Lower lobe of right lung (tissue), 2 donors: ENCODE data around the gene PLXNA3. TPM values are rescaled to one million over a fixed set of nuclear protein-coding genes. Genes with fewer than 3 reads are reported as not detected.
A peak's percentile ranks its signal among the peaks of the same experiment; 100 is the strongest.

Experiments used
- ATAC-seq, 2 donors: fragments of 200-7000 bp; cut with Tn5 transposase; one replicate each; pipeline ENCODE4 v1.9.1; 2020 to 2022; ENCODE audit warnings: mild to moderate bottlenecking in 2 of 2, moderate library complexity in 2 of 2
- DNase-seq: peaks from one replicate; pipeline ENCODE4 v3.0.0-alpha.2; 2020
- H3K27ac ChIP-seq: fragments of 200-600 bp; one replicate; pipeline ENCODE4 v1.8.0; 2022
- H3K27me3 ChIP-seq: fragments of 200-600 bp; one replicate; pipeline ENCODE4 v1.8.0; 2022; ENCODE audit warnings: low read depth
- H3K36me3 ChIP-seq: fragments of 200-600 bp; one replicate; pipeline ENCODE4 v1.8.0; 2022; ENCODE audit warnings: mild to moderate bottlenecking
- H3K4me1 ChIP-seq: fragments of 200-600 bp; one replicate; pipeline ENCODE4 v1.8.0; 2022
- H3K4me3 ChIP-seq: fragments of 200-600 bp; one replicate; pipeline ENCODE4 v1.8.0; 2022; ENCODE audit warnings: mild to moderate bottlenecking
- H3K9me3 ChIP-seq: fragments of 200-600 bp; one replicate; pipeline ENCODE4 v1.8.0; 2022
- intact Hi-C: fragments of 100-400 bp; cut with DNase I; formaldehyde crosslinking; loops from one replicate; pipeline ENCODE4 v1.11.0; 2022
- microRNA-seq: library from miRNA; unstranded; fragments of <30 nt; microRNA quantifications from one replicate; pipeline ENCODE4 v1.2.0, GENCODE V29; 2020; ENCODE audit warnings: borderline number of aligned reads
- total RNA-seq: library from RNA; stranded (reverse); fragmentation: NEBNext Ultra II Directional; extraction: Animal tissue kit (Norgen Biotek cat#: 25700); gene quantifications from one replicate; pipeline ENCODE4 v1.2.1, GENCODE V29; 2021
- TF ChIP-seq, protein P1 (sequence below): fragments of 200-600 bp; IDR thresholded peaks from one replicate; pipeline ENCODE4 v1.8.0; 2022; ENCODE audit warnings: antibody characterized with exemption, mild to moderate bottlenecking
- donor health status: DM: no; HTN: yes; CAD: no; lungs with severe emphysema.

Gene PLXNA3
- total RNA-seq, 1 donor from 2014 or later: 49.0 TPM

DNA sequence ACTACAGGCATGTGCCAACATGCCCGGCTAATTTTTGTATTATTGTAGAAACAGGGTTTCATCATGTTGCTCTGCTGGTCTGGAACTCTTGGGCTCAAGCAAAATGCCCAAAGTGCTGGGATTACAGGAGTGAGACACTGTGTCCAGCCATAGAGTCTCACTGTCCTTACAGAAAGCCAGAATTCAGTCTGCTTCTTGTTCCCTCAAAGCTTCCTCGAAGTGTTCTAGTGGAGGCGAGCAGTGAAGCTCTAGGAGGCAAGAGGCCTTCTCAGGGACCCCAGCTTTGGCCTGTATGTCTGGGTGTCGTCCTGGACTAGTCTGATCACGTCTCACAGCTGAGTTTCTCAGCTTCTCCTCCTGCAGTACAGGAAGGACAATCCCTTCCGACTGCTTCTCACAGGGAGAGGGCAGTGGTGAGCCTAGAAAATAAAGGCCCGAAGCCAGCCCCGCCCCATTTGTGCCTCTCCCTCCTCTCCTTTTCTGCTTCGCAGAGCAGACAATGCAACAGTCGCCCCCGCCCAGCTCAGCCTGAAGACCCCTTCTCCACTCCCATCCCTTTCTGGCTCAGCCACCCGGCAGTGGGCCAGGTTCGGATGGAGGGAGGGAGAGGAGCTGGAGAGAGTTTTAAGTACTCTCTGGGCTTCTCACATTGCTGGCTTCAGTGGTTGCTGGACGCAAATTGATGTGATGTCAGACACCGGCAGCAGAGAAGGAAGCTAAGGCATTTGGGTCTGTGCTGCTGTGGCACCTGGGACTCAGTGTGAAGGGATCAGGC lies 69.0 kb downstream of the PLXNA3 start:
- H3K27ac ChIP-seq: peak overlapping the region; percentile 60
- H3K36me3 ChIP-seq: no peaks in the 10 kb centered on the region
- TF ChIP-seq, protein P1, sequence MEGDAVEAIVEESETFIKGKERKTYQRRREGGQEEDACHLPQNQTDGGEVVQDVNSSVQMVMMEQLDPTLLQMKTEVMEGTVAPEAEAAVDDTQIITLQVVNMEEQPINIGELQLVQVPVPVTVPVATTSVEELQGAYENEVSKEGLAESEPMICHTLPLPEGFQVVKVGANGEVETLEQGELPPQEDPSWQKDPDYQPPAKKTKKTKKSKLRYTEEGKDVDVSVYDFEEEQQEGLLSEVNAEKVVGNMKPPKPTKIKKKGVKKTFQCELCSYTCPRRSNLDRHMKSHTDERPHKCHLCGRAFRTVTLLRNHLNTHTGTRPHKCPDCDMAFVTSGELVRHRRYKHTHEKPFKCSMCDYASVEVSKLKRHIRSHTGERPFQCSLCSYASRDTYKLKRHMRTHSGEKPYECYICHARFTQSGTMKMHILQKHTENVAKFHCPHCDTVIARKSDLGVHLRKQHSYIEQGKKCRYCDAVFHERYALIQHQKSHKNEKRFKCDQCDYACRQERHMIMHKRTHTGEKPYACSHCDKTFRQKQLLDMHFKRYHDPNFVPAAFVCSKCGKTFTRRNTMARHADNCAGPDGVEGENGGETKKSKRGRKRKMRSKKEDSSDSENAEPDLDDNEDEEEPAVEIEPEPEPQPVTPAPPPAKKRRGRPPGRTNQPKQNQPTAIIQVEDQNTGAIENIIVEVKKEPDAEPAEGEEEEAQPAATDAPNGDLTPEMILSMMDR: peak; percentile 54
- H3K4me1 ChIP-seq: peaks cover 9% of the 10 kb centered on the region
- no peaks in the 10 kb centered on the region for H3K27me3 ChIP-seq
- H3K4me3 ChIP-seq: peak overlapping the region; percentile 41
- DNase-seq (peak; percentile 82), ATAC-seq (peak; percentile 86 to 89)
- intact Hi-C loops: no loop called here
- no peaks in the 10 kb centered on the region for H3K9me3 ChIP-seq

Small RNA genes lying within 50 kb of the gene (microRNA-seq; reads per million reads assigned to microRNA genes)
- not detected for gene MIR6858

Other genes with a start within 250 kb of the PLXNA3 start
- gene OPN1MW2, start 238.5 kb upstream of the PLXNA3 start, total RNA-seq: not detected
- gene OPN1MW3, start 200.7 kb upstream of the PLXNA3 start, total RNA-seq: not detected
- not detected for gene TEX28, start 163.2 kb upstream of the PLXNA3 start, total RNA-seq
- not detected for gene TKTL1, start 162.5 kb upstream of the PLXNA3 start, total RNA-seq
- gene FLNA, start 83.6 kb upstream of the PLXNA3 start, total RNA-seq: 1,080 TPM
- gene EMD, start 79.0 kb upstream of the PLXNA3 start, total RNA-seq: 50.9 TPM
- 2,678 TPM for gene RPL10, start 59.9 kb upstream of the PLXNA3 start, total RNA-seq
- gene DNASE1L1, start 49.0 kb upstream of the PLXNA3 start, total RNA-seq: 36.1 TPM
- gene TAFAZZIN, start 46.7 kb upstream of the PLXNA3 start, total RNA-seq: 47.8 TPM
- 235 TPM for gene ATP6AP1, start 29.6 kb upstream of the PLXNA3 start, total RNA-seq
- gene GDI1, start 21.1 kb upstream of the PLXNA3 start, total RNA-seq: 111 TPM
- gene FAM50A, start 14.1 kb upstream of the PLXNA3 start, total RNA-seq: 77.5 TPM
- 20.4 TPM for gene LAGE3, start 21.0 kb downstream of the PLXNA3 start, total RNA-seq
- gene UBL4A, start 28.3 kb downstream of the PLXNA3 start, total RNA-seq: 34.0 TPM
- 20.2 TPM for gene SLC10A3, start 32.3 kb downstream of the PLXNA3 start, total RNA-seq
- gene FAM3A, start 58.0 kb downstream of the PLXNA3 start, total RNA-seq: 39.7 TPM
- gene G6PD, start 88.6 kb downstream of the PLXNA3 start, total RNA-seq: 80.2 TPM
- gene IKBKG, start 89.3 kb downstream of the PLXNA3 start, total RNA-seq: 31.4 TPM
- gene CTAG1A, start 126.9 kb downstream of the PLXNA3 start, total RNA-seq: not detected
- gene CTAG1B, start 161.0 kb downstream of the PLXNA3 start, total RNA-seq: not detected
- gene CTAG2, start 195.3 kb downstream of the PLXNA3 start, total RNA-seq: not detected